IPS DF 6.9 (cell line): Measurements from ENCODE around the gene SAMSN1.
"Not testable (repeated sequence)": the region's sequence is repeated elsewhere in the genome, so short reads cannot be mapped to it uniquely, and the experiment has no call there.

ENCODE experiments used
- DNase-seq: peaks from one replicate; pipeline ENCODE4 v3.0.0-alpha.2; 2013; ENCODE audit warnings: low read depth, low spot score
- H3K27ac ChIP-seq: one replicate; pipeline ENCODE4 v1.5.1; 2013; ENCODE audit warnings: low read length, control low read depth
- H3K27me3 ChIP-seq: 2 replicates; pipeline ENCODE4 v1.6.1; 2013; ENCODE audit warnings: mild to moderate bottlenecking, low read length; ENCODE audit not compliant: control insufficient read depth, insufficient read depth
- H3K36me3 ChIP-seq: 2 replicates; pipeline ENCODE4 v1.6.1; 2013; ENCODE audit warnings: low read length; ENCODE audit not compliant: control insufficient read depth, insufficient read depth
- H3K4me1 ChIP-seq: 2 replicates; pipeline ENCODE4 v1.6.1; 2013; ENCODE audit warnings: low read length; ENCODE audit not compliant: control insufficient read depth, insufficient read depth
- H3K4me3 ChIP-seq: 2 replicates; pipeline ENCODE4 v1.5.1; 2013; ENCODE audit warnings: mild to moderate bottlenecking, low read length
- H3K9me3 ChIP-seq: 2 replicates; pipeline ENCODE4 v1.6.1; 2013; ENCODE audit warnings: low read length, inconsistent platforms; ENCODE audit not compliant: control insufficient read depth, insufficient read depth
- WGBS: extraction: QIAGEN DNeasy Blood & Tissue Kit; methylation state at CpG from one replicate; pipeline ENCODE4 v1.1.7; 2013; ENCODE audit warnings: mixed read lengths, missing lambda C conversion rate; ENCODE audit not compliant: insufficient read length, insufficient coverage; 5-methylcytosine and 5-hydroxymethylcytosine counted together

The SAMSN1 gene

GRCh38 chr21:14506859-14507457 lies 39.2 kb downstream of the SAMSN1 start:
- not testable (repeated sequence) for H3K27ac ChIP-seq, H3K36me3 ChIP-seq, H3K9me3 ChIP-seq, H3K4me1 ChIP-seq, DNase-seq, H3K4me3 ChIP-seq, H3K27me3 ChIP-seq
- no CpG with 5 or more reads among the region's 2 CpGs for WGBS

GRCh38 chr21:14500873-14501272 lies 45.2 kb downstream of the SAMSN1 start:
- no peak overlapping the region for H3K4me3 ChIP-seq
- H3K9me3 ChIP-seq: no peaks in the 10 kb centered on the region
- no peaks in the 10 kb centered on the region for H3K4me1 ChIP-seq
- H3K36me3 ChIP-seq: no peaks in the 10 kb centered on the region
- no peaks in the 10 kb centered on the region for H3K27me3 ChIP-seq
- WGBS: no CpG with 5 or more reads among the region's 2 CpGs
- no peak overlapping the region for H3K27ac ChIP-seq
- DNase-seq: no peak

- no peak overlapping the region for H3K27ac ChIP-seq
- WGBS: no CpG with 5 or more reads among the region's 1 CpG
- H3K4me3 ChIP-seq: no peak overlapping the region
- no peaks in the 10 kb centered on the region for H3K4me1 ChIP-seq
- H3K36me3 ChIP-seq: no peaks in the 10 kb centered on the region
- no peak for DNase-seq
- H3K9me3 ChIP-seq: no peaks in the 10 kb centered on the region
- H3K27me3 ChIP-seq: no peaks in the 10 kb centered on the region
Measured at GRCh38 chr21:14499316-14499715, 46.8 kb downstream of the SAMSN1 start.

- no peak for DNase-seq
- H3K36me3 ChIP-seq: no peaks in the 10 kb centered on the region
Measured at GRCh38 chr21:14497825-14498224, 48.3 kb downstream of the SAMSN1 start.

GRCh38 chr21:14495075-14495474 lies 51.0 kb downstream of the SAMSN1 start:
- no peaks in the 10 kb centered on the region for H3K9me3 ChIP-seq
- no CpG with 5 or more reads among the region's 3 CpGs for WGBS
- H3K4me3 ChIP-seq: no peak overlapping the region
- no peaks in the 10 kb centered on the region for H3K27me3 ChIP-seq
- H3K36me3 ChIP-seq: no peaks in the 10 kb centered on the region
- H3K4me1 ChIP-seq: no peaks in the 10 kb centered on the region
- no peak overlapping the region for H3K27ac ChIP-seq
- DNase-seq: no peak

More at GRCh38 chr21:14497825-14498224, 48.3 kb downstream of the SAMSN1 start:
- no peak overlapping the region for H3K4me3 ChIP-seq
- no peaks in the 10 kb centered on the region for H3K4me1 ChIP-seq
- no CpG with 5 or more reads among the region's 2 CpGs for WGBS
- H3K9me3 ChIP-seq: no peaks in the 10 kb centered on the region
- no peaks in the 10 kb centered on the region for H3K27me3 ChIP-seq
- H3K27ac ChIP-seq: no peak overlapping the region

- no CpG with 5 or more reads among the region's 1 CpG for WGBS
- not testable (repeated sequence) for H3K4me3 ChIP-seq, H3K27ac ChIP-seq, H3K9me3 ChIP-seq, H3K4me1 ChIP-seq, H3K36me3 ChIP-seq, DNase-seq, H3K27me3 ChIP-seq
Measured at GRCh38 chr21:14494181-14494580, 51.9 kb downstream of the SAMSN1 start.

- Histone ChIP-seq H3K9me3 (no peaks in the 10 kb centered on the region), H3K27ac (no peak overlapping the region), H3K27me3 (no peaks in the 10 kb centered on the region), H3K4me1 (no peaks in the 10 kb centered on the region), H3K36me3 (no peaks in the 10 kb centered on the region), H3K4me3 (no peak overlapping the region)
- DNase-seq: no peak
- WGBS: no CpG with 5 or more reads among the region's 2 CpGs
Measured at GRCh38 chr21:14493731-14494130, 52.4 kb downstream of the SAMSN1 start.

- no peaks in the 10 kb centered on the region for H3K36me3 ChIP-seq
- no peak overlapping the region for H3K4me3 ChIP-seq
- no peak overlapping the region for H3K27ac ChIP-seq
- H3K9me3 ChIP-seq: no peaks in the 10 kb centered on the region
- no peak for DNase-seq
- no peaks in the 10 kb centered on the region for H3K27me3 ChIP-seq
- no peaks in the 10 kb centered on the region for H3K4me1 ChIP-seq
- no CpG with 5 or more reads among the region's 4 CpGs for WGBS
Measured at GRCh38 chr21:14492931-14493330, 53.2 kb downstream of the SAMSN1 start.

GRCh38 chr21:14491269-14491681 lies 54.8 kb downstream of the SAMSN1 start:
- Histone ChIP-seq H3K27me3 (no peaks in the 10 kb centered on the region), H3K4me3 (no peak overlapping the region), H3K4me1 (no peaks in the 10 kb centered on the region), H3K27ac (no peak overlapping the region), H3K36me3 (no peaks in the 10 kb centered on the region), H3K9me3 (no peaks in the 10 kb centered on the region)
- no peak for DNase-seq
- WGBS: no CpG with 5 or more reads among the region's 1 CpG

- Histone ChIP-seq H3K9me3 (no peaks in the 10 kb centered on the region), H3K36me3 (no peaks in the 10 kb centered on the region), H3K27me3 (no peaks in the 10 kb centered on the region), H3K27ac (no peak overlapping the region), H3K4me3 (no peak overlapping the region), H3K4me1 (no peaks in the 10 kb centered on the region)
- no peak for DNase-seq
- WGBS: no CpG with 5 or more reads among the region's 5 CpGs
Measured at GRCh38 chr21:14488672-14489204, 57.4 kb downstream of the SAMSN1 start.
